ENCODE measurements around the gene ANAPC13.

Gene ANAPC13

DNA sequence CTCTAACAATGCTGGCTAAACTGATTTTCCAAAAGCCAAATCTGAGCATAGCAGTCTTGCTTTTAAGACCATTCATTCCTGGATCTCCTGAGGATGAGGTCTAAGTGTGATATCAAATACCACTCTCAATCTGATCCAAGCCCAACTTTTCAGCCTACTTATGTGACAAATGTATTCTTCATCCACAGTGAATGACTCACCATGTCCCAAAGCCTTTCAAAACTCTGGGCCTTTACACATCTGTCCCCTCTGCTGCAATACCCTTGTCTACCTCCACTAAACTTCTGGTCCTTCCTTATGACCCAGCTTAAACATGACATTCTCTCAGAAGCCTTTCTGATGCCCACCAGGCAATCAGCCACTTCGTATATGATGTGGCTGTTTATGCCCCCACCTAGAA is 4.6 kb downstream of the ANAPC13 start:
- DNase-seq: no peak

DNA sequence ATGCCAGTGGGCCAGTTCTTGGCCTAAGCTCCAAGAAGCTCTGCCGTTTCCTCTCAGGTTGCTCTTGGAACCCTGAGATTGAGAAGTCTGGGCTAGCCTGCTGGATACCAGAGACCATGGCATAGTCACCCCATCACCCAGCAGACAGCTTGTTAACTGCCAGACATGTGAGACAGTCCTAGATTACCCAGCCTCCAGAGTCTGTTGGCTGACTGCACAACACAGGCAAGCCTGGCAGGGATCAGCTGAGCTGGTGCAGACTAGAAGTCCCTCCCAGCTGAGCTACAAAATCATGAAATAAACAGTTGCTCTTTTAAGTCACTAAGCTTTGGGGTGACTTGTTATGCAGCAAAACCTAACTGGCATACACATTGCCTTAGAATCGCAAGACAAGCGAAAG is 5.2 kb downstream of the ANAPC13 start:
- no peak for DNase-seq

DNA sequence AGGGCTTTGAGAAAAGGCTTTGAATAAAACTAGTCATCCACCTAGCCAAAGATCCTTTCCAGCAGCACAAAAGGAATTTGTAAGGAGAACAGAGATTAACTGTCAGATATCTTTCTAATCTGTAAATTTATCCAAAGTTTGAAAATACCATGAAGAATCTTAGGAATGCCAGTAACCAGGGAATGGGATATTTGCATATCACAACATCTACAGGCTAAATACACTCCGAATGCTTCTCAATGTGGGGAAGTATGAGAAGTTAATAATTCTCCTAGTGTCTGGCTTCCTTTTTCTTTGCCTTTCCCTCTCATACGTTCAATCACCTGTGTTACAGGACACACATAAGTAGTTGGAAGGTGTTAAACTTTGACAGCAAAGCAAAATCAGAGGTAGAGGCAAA is 7.8 kb downstream of the ANAPC13 start:
- no peak for DNase-seq

DNA sequence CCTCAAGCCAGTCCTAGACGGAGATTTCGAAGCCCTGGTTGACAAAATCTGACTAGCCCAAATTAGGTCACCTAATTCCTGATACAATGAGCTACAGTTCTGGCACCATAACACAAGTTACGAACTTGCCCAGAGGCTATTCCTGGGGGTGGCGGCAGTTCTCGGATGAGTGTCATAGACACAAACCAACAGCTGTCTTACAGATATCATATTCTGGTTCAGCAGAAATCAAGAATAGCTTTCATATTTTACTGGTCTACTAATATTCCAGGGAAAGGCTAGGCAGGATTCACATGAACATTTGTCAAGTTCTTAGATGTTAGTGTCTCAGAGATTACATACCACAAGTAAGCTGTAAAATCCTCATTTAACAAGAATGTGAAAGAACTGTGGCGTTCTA is 8.8 kb downstream of the ANAPC13 start:
- DNase-seq: no peak

DNA sequence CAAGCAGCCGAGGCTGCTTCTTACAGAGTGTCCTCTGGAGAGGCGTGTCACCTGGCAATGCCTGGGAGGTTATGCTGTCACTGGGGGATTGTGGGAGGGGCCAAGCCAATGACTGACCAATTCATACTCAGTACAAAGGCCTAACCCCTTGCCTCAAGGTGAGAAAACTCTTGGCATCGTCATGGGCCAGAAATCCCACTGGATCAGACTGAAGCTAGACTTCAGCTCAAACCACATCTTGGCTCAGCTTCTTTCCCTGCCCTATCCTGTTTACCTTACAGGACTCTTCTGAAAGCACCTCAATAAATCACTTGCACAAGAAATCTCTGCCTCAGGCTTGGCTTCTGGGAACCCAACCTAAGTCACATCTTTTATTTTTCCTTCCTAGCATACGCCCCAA is 9.5 kb downstream of the ANAPC13 start:
- DNase-seq: no peak

DNA sequence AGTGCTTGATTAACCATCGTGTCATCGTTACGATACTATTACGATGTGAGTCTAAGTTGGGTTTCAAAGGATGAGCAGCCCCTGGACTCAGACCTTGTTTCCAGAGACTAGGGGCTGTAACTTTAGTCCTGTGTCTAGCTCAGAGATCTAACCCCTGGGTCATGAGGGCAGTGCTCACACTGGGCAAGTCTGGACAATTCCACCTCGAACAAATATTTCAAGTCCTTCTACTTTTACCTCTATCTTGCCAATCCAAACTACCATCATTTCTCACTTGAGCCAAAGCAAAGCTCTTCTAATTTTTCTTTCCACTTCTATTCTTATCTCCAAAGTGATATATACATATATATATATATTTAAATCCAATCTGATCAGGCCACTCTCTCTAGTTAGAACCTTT is 10.8 kb downstream of the ANAPC13 start:
- DNase-seq: no peak

DNA sequence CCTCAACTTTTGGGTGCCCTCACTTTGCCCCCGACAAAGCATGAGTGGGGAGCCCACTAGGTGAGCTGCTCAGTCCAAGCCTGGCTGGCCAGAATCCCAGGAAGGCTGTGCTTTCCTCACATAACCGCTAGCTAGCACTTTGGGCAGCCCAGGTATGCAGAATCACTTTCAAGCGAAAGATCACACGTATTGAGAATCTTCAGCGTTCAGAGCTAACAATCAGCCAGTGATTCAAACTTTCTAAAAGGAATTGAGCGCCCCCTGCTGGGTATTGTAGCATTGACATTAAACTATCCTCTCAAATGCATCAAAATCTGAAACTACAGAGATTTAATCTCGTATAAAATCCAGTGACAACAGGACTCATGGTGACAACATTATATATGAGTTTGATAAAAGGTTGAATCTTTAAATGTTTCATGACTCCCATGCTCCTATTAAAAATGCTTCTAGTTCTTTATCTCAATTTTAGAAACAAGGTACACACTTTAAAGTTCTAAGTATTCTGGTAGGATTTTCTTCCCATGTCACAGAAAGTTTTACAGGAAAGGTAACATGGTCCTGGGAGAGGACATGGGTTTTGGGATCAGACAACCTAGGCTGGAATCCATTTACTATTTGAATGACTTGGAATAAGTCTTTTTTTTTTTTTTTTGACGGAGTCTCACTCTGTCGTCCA is 11.8 kb downstream of the ANAPC13 start:
- DNase-seq: peak; percentile 58 to 82

DNA sequence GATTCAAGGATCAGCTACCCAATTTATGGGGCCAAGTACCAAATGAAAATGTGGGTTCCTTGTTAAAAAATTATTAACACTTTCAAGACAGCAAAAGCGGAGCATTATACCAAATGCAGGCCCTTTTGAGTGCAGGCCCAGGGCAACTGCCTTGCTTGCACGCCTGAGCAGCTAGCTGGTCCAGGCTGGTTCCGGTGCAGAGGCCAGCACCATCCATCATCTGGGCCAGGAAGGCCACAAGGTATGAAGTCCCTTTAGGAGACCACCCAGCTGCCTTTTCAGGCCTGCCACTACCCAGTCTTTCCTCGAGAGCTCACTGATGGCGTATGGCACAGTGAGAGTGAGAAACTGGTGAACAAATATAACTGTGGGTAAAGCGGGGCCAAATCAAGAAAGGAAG is 13.0 kb downstream of the ANAPC13 start:
- no peak for DNase-seq

DNA sequence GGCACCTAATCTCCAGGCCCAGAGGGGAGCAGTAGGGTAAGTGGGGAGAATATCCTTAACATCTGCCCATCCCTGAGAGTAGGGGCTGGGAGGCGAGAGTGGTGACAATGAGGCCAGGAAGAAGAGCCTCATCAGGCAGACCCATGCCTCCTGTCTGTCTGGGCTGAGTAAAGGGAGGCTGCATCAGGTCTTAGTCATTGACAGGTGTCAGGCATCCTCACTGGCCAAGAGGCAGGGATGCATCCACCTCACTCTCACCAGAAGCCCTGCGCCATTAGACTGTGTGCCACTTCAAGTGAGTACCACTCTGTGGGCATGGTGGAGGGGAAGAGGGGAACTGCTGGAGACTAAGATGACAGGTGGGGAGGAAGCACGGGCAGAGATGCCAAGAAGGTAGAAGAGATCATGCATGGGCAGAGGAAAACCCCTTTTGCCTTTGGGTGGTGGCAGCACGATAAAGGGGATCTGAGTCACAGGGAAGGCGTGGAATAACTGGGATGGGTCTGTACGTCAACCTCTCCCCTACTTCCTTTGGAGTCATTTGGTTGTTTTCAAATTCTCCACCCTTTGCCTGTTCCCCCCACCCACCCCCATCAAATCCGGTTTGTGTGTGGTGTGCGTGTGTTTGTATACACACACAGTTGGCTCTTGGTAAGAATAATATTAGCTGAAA is 14.1 kb downstream of the ANAPC13 start:
- peak in 1 of 2 experiments; percentile 54 for DNase-seq

DNA sequence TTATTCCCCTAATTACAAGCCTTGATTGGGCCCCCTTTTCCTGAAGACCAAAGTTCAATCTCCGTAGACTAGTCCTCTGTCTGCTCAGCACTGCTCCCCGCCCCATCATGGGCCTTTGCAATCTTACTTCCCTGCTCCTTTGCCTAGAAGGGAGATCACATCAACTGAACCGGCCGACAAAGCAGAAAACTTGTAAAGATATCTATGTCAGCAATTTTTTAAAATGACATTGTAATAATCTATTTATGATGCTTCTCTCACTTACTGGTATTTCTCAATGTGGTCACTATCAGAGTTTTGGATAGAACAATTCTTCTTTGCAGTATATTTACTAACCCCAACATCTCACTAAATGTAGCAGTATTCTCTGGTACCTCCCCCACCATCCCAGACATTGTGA is 17.3 kb downstream of the ANAPC13 start:
- DNase-seq: no peak

DNA sequence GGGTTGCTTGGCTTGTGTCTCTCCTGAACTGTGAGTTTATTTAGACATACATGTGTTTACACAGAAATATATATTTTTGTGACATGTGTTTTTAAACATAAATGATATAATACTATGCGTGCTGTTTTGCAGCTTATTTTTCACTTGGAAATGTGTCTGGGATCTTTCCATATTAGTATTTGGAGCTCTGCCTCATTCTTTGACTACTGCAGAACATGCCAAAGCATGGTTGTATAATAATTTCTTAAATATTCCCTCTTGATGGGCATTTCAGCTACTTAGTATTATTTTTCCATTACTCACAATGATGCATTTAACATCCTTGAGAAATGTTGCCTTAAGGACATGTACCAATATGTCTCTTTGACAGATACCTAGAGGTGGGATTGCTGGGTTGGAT is 19.5 kb downstream of the ANAPC13 start:
- DNase-seq: no peak

DNA sequence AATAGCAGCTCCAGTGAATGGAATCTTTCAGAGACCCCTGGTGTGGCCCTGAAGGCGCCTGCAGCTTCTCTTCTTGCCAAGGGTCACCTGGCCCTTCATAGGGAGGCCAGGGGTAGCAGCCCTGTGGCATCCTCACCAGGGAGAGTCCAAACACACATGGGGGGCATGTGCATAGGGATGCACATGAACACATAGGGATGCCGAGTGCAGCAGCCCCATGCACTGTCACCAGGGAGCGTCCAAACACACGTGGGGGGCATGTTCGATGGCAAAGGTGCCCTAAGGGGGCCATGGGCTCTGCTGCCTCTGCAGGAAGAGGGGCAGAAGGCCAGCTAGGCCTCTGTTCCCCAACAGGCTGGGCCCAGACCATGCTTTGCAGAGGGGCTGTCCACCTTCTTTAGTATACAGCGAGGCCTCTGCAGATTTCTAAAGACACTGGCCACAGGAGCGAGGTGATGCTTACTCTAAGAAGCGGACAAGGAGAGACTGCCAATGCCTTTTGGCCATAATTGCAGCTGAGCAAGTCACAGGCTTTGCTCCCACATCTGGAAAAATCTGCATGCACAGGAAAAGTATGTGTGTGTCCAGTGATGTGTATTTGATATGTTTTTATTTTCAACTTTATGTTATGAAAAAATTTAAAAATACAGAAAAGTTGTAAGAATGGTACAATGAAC is 21.0 kb downstream of the ANAPC13 start:
- no peak for DNase-seq

DNA sequence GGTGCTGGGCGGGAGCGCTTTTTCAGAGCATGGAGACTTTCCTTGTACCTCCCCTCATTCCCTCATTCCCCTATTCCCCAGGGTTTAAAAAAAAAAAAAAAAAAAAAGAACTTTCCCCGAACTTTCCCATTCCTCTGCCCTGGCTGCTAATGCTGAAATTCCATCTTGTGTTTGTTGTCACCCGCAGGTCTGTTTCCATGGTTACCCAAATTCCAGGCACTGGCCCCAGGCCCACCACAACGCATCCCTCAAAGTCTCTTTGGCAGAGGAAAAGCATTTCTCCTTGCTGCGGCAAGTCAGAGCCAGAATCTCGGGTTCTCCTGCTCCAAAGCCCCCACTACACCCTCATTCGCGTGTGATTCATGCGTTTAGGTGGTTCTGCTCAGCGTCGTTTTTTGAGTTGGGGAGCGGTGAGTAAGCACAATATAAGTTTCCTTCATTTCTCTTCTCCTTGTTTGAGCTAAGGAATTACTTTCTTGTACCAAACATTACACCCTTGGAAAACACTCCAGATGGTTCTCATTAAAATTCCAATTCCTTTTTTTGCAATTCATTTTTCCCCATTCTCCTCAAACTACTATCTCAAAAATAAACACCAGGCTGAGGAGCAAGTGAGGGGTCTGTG is 21.6 kb downstream of the ANAPC13 start:
- DNase-seq: no peak

DNA sequence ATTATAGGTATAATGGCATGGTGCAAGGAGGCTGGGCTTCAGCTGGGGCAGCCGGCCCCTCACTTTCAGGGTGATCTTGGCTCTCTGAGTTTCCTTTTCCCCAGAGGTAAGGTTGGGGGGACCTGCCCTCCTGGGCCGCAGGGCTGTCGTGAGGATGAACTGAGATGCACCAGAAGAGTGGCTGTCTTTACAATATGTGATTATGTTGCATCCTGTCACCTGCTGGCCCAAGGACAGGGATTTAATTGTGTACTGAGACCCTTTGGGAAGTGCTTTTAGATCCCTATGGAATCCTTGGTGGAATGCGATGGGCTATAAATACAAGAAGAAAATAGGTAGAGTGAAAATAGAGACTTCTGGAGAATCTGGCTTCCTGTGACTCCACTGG is 22.1 kb downstream of the ANAPC13 start:
- no peak for DNase-seq

DNA sequence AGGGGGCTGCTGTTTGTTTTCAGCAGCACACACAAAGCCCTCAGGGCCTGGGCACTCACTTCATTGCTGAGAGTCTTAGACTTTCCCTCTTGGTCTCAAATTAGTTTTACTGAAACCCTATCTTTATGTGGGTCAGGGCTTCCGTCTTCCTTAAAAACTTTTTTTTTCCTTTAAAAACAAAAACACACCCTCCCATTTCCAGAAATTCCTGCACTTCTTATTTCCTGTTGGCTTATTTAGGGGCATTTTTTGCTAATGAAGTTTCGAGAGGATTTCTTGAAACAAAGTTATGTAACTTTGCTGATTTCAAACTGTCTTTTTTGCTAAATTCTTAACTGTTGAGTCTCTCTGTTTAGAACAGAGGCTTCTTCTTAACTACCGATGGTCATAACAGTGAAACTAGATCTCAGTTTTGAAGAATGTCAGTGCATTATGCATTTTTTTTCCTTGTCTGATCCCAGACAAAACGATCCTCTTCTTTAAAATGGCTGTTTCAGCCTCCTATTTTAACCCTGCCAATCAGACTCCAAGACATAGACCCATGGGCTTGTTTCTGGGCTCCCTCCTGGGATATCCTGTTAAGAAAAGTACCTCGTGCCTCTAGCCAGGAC is 23.3 kb downstream of the ANAPC13 start:
- DNase-seq: no peak

DNA sequence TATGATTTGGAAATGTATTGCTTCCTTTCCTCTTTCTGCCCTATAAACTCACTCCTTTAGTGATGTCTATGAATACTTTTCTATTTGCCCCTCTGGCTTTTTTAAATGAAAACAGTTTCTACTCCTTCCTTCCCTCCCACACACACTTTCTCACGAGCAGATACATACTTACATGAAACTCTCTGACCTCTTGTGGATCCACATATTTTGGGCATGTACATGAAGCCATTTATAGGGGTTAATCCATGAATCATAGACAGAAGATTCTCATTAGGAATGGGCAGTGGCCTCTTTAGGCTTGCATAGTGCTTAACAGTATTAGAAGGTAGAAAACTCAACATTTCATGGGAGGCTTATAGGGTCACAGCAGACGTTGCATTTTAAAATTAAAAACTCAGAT is 24.8 kb downstream of the ANAPC13 start:
- no peak for DNase-seq

DNA sequence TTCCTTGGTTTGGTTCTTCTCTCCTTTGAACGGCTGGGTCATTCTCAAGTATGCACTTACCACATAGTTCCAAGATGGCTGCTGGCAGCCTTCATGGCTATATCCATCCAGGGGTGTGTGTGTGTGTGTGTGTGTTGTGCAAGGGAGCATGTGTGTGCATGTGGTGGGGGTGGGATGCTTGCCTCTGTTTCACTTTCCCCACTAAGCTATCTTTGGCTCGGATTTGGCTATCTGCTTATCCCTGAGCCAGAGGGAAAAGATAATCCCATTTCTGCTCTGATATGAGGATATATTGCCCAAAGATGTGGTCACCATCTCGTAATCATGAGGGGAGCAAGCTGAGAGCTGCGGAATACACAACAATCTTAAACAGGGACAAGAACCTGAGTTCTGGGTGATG is 26.2 kb downstream of the ANAPC13 start:
- no peak for DNase-seq

DNA sequence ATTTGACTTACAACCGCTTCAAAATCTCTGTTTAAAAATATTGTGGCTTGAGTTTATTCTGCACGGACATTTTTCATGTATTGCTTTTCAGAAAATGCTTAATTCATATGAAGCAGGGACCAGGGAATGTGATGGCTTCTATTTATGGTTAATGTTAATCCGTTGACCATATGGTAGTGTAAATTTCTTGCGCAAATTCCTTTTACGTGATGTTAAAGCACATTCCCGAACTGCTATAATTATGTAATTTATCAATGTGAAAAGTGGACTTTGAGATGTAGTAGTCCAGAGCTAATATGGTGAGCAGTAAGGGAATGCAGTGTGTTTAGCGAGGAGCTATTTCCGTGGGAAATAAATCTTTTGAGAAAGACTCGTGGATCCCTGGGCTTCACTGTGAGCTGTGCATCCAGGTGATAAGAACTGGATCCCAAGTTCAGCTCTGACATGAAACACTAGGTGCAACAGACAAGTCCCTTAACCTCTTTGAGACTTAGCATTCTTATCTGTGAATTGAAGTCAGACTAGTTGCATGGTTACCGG is 27.3 kb downstream of the ANAPC13 start:
- peak in 1 of 2 experiments; percentile 26 for DNase-seq

DNA sequence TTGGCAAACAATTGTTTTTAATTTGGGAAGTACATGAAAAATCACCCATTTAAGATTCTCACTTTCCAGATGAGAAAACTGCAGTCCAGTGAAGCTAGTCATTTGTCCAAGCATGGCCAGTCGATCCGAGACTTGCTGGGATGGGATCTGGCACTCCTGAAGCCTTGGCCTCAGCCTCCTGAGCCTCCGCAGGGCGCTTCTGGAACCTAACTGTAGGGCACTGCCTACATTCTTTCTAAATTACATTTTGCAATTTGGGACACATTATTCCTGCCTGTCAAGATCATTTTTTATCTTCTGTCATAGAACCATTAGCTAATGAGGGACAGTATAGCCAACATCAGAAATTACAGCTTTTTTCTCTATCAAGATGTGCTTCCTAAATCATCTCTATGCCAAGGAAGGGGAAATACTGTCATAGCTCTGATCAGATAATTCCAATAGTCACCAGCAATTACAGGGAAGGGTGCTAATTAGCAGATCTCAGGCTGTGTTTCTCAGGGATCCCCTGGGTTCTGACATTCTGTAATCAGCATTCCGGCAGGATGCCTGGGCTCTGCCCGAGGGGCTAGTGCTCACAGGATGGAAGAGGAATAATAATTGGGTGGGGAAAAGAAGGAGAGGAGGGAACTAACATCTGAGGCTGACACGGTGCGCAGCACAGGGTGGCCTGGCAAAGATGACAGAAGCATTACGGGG is 28.3 kb downstream of the ANAPC13 start:
- DNase-seq: no peak

DNA sequence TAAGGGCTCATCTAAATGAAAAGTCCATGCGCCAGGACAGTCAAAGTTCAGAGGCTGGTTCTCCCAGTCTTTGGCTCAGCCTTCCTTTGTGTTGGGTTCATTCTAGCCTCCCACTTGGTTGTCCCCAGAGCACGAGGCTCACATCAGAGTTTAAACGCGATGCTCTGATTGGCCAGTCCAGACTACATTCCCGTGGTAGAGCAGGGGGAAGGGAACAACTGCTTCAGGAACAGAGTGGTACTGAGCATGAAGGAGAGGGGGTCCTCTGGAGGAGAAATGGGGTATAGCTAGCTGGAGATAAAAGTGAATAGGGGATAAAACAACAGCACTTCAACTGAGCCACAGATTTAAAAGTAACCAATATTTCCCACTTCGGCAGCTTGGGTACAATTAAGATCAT is 32.2 kb downstream of the ANAPC13 start:
- DNase-seq: peak in 1 of 2 experiments; percentile 31

DNA sequence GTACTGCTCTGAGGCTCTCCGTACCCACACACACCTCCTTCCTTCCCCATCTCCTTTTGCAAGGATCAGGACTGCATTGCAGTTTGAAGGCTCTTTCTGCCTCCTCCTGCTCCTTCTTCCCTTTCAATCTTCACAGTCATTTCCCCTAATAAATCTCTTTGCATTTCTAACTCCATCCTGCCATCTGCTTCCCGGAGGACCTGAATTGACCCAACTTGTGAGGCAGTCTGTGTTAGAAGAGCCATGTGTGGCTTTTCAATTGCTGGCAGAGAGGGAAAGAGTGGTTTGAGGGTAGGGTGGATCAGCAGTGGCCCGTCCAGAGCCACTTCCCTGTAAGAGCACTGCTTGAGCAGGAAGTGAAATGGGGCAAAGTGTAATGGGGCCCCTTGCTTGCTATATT is 35.8 kb downstream of the ANAPC13 start:
- peak in 1 of 2 experiments; percentile 49 for DNase-seq

DNA sequence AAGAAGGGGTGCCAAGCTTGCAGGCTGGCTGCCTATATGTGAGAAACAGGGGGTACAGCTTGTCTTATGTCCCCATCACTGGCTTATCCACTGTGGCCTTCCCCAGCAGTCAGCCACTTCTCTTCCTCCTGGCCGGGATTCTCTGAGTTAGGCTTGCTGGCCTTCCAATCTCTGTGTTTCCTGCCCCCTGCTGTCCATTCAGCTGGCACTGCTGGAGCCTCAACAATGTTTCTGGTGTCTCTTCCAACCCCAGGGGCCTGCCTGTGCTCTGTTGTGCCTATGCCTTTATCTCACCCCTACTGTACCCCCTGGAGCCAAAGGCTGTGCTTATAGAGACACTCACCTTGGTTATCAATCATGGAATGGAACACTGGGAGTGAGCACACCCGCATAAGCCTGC is 36.5 kb downstream of the ANAPC13 start:
- peak; percentile 24 to 72 for DNase-seq

DNA sequence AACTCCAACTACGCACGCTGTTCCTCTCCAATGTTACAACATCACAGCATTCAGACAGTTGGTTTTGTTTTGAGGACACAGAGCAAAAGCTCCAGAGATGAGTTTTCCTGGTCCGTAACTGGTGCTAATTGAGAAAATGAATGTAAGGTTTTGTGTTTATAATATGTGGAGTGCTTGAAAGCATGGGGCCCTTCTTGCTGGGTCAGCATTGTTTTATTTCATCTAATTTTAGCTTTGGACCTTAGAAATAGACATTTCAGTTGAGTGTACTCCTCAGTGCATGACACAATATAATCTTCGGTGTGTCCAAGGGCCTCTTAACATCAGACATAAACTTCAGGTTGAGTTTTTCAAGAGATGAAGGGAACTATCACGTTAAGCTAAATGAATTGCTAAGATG is 37.1 kb downstream of the ANAPC13 start:
- DNase-seq: no peak
